BLaER1 treated with 17β-estradiol and CSF1 and Interleukin-3, amounts not matched to agents 10 nM and 100 nM (cell line): ENCODE data around the gene CNPY1.
A peak's percentile ranks its signal among the peaks of the same experiment; 100 is the strongest.

Experiments used
- H3K27ac ChIP-seq, 11 experiments: shearing (Covaris generic); formaldehyde crosslinking; 2 replicates each; pipeline ENCODE4 v1.8.1; 2022
- H3K27me3 ChIP-seq, 11 experiments: shearing (Covaris generic); formaldehyde crosslinking; 2 replicates each; pipeline ENCODE4 v1.8.1; 2022
- H3K36me3 ChIP-seq, 11 experiments: shearing (Covaris generic); formaldehyde crosslinking; 2 replicates each; pipeline ENCODE4 v1.8.1; 2022
- H3K4me1 ChIP-seq, 10 experiments: shearing (Covaris generic); formaldehyde crosslinking; 2 replicates each; pipeline ENCODE4 v1.8.1; 2022
- H3K4me2 ChIP-seq, 11 experiments: shearing (Covaris generic); formaldehyde crosslinking; 2 replicates each; pipeline ENCODE4 v1.8.1; 2022
- H3K4me3 ChIP-seq, 10 experiments: shearing (Covaris generic); formaldehyde crosslinking; 2 replicates each; pipeline ENCODE4 v1.8.1; 2022
- H3K9ac ChIP-seq, 11 experiments: shearing (Covaris generic); formaldehyde crosslinking; 2 replicates each; pipeline ENCODE4 v1.8.1; 2022
- H3K9me3 ChIP-seq, 11 experiments: shearing (Covaris generic); formaldehyde crosslinking; replicated peaks in 1 of 11; 2 replicates each; pipeline ENCODE4 v1.8.1; 2022
- H4K20me1 ChIP-seq, 11 experiments: shearing (Covaris generic); formaldehyde crosslinking; 2 replicates each; pipeline ENCODE4 v1.8.1; 2022
- Cebpa-rat ChIP-seq, 11 experiments: shearing (Covaris generic); IDR thresholded peaks; 2 replicates each; pipeline ENCODE4 v1.8.1; 2022

Gene CNPY1

DNA sequence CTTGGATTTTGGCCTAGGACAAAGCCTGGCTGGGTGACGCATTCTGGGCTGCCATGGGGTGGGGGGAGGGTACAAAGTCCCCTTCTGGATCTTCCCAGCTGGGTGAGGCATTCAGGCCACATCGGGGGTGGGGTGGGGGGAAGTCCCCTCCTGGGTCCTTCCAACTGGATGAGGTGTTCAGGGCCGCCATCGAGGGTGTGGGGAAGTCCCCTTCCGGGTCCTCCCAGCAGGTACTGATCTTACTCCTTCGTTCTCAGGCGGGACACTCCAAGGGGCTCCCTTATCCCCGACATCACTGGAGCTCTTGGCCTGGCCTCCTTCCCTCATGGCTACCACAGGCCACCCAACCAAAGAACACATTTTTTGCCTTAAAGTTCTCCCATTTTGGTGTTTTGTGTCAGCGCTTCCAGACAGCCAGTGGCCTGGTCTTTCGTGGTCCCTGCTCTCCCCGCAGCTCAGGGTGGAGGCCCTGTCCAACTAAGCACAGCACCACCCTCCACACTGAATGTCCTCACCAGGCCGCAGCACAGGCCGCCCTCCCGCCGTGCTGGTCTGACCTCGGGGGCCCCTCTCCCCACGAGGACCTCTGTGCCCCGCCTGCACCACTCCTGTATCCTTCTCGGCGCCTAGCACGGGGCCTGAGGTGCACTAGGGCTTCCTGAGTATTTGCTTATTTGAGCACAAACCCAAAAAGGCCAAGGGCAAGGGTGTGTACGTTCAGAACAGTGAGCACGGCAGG lies 49.9 kb downstream of the CNPY1 start:
- H3K27me3 ChIP-seq: peaks cover 34 to 46% (median 38%) of the 10 kb centered on the region in 11 experiments
- peaks cover 8 to 16% (median 12%) of the 10 kb centered on the region in 10 experiments for H3K4me1 ChIP-seq
- peak overlapping the region in 1 of 11 experiments; percentile 31; a peak in 1 of 22 replicates for H3K4me2 ChIP-seq
- no peak for TF ChIP-seq Cebpa-rat (IDR thresholded peaks at IDR 0.05)
- no peaks in the 10 kb centered on the region for H3K36me3 ChIP-seq
- H4K20me1 ChIP-seq: peaks cover 0 to 5% (median 0%) of the 10 kb centered on the region in 11 experiments; a peak in 2 of 22 replicates
- H3K9ac ChIP-seq: no peak overlapping the region
- no peaks in the 10 kb centered on the region for H3K9me3 ChIP-seq
- H3K4me3 ChIP-seq: no peak overlapping the region
- no peak overlapping the region for H3K27ac ChIP-seq

DNA sequence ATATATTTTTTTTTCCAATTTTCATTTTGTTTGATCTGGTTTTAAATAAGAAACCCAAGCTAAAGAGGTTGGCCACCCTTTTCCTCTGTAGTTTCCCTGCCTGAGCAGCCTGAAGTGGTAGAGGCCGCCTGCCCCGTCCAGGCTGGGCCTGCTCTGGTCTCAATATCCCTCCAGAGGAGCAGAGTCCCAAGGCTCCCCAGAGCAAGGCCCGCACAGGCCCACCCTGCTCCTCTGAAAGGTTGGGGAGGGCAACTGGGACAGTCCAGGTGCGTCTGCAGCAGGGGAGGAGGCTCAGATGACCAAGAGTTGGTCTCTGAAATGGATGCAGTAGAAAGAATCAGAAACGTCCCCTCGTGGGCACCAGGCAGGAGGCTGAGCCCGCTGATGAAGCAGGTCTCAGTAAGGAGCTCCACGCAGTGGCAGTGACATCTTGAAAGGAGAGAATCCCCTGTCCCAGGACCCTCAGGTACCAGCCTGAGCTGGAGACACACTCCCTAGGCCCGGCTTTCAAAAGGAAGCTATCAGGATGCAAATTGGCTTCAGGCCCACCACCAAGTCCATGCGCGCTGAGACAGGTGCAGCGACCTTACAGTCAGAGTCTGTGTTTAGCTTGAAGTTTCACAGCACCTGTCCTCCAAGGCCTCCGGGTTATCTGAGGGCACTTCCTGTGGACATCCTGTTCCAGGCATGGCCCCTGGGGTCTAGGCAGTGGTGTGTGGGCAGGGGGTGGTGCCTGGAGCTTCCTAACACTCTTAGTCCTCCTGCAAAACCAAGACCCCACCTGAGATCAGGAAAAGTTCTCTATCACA lies 50.7 kb downstream of the CNPY1 start:
- Histone ChIP-seq H3K27ac (no peak overlapping the region), H4K20me1 (peaks cover 0 to 3% (median 0%) of the 10 kb centered on the region in 11 experiments; a peak in 2 of 22 replicates), H3K36me3 (no peaks in the 10 kb centered on the region), H3K4me1 (peaks cover 12 to 23% (median 20%) of the 10 kb centered on the region in 10 experiments), H3K9me3 (no peaks in the 10 kb centered on the region), H3K27me3 (peaks cover 26 to 38% (median 30%) of the 10 kb centered on the region in 11 experiments), H3K9ac (no peak overlapping the region), H3K4me2 (peak overlapping the region in 4 of 11 experiments; percentile 10 to 31 (median 21); a peak in 4 of 22 replicates), H3K4me3 (no peak overlapping the region)
- TF ChIP-seq Cebpa-rat (IDR thresholded peaks at IDR 0.05): no peak

DNA sequence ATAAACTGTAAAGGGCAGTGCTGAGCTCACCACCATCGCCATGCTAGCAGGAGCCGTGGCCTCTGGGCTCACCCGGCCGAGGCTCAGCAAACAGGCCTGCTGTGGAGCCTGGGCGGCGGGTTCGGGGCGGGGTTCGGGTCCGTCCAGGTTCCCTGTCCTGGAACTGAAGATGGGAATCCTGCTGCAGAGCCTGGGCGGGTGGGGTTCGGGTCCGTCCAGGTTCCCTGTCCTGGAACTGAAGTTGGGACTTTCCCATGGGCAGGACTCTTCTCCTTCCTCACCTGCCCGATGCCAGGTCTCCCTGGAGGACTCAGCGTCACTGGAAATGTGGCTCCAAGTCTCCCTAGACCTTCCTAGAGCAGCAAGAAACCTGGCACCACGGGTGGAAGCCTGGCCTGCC lies 51.8 kb downstream of the CNPY1 start:
- Histone ChIP-seq H3K9me3 (no peaks in the 10 kb centered on the region), H3K4me2 (no peak overlapping the region), H3K27me3 (peaks cover 15 to 27% (median 19%) of the 10 kb centered on the region in 11 experiments), H3K4me3 (no peak overlapping the region), H3K4me1 (peaks cover 23 to 34% (median 31%) of the 10 kb centered on the region in 10 experiments), H3K36me3 (no peaks in the 10 kb centered on the region), H4K20me1 (no peaks in the 10 kb centered on the region; a peak in 1 of 22 replicates), H3K9ac (no peak overlapping the region), H3K27ac (no peak overlapping the region)
- no peak for TF ChIP-seq Cebpa-rat (IDR thresholded peaks at IDR 0.05)

DNA sequence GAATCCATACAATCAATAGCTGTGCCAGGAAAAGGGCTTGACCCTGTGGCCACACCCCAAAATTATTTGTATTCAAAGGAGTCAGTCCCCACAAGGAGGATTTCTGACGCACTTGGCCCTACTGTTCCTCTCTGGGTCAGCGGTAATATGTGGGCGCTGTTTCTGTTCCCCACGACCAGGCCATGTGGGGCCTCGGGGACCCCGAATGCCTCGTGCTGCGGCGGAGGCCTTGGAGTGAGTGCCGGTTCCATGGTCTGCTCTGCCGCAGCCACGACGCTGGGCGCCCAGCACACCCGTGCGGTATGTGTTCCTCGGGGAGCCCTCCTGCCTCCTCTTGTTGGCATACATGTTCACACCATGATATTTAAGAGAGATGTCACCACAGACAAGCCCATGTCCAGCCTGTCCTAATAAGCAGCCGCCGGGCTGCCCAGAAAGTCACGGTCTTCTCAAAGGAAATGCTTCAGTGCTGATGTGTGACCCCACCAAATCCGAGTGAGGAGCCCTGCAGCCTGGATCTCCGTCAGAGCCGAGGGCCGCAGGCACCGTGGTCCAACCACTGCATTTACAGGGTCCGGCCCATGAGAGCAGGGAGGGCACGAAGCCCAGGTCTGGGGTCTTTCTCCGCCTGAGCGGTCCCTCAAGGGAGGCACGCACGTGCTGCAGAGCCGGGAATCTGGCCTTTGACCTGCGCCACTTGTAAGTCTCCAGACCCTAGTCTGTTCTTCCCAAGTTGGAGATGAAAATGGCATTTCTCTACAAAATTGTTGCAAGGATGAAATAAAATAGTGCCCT lies 52.4 kb downstream of the CNPY1 start:
- H3K4me1 ChIP-seq: peaks cover 29 to 40% (median 37%) of the 10 kb centered on the region in 10 experiments
- H3K9me3 ChIP-seq: no peaks in the 10 kb centered on the region
- no peak overlapping the region for H3K4me3 ChIP-seq
- no peak overlapping the region for H3K27ac ChIP-seq
- no peak overlapping the region for H3K9ac ChIP-seq
- H3K27me3 ChIP-seq: peaks cover 9 to 21% (median 13%) of the 10 kb centered on the region in 11 experiments
- H4K20me1 ChIP-seq: no peaks in the 10 kb centered on the region; a peak in 1 of 22 replicates
- H3K4me2 ChIP-seq: no peak overlapping the region
- TF ChIP-seq Cebpa-rat (IDR thresholded peaks at IDR 0.05): no peak
- H3K36me3 ChIP-seq: no peaks in the 10 kb centered on the region

DNA sequence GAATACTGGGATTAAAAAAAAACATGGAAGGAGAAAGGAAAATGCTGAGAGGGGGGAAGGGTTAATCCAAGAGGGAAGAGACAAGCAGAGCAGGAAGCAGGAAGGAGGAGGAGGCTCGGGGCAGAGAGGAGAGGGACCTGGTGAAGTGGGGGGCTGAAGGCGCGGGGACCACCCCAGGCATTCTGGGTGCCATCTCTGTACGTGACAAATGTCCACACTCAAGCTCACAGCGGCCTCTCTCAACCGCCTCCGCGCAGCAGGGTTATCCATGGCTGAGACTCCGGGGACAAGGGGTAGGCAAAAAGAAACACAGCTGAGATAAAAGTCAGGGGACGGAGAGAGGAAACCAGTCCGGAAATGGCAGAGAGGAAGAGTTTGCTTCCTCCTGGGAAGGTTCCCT lies 54.5 kb downstream of the CNPY1 start:
- Histone ChIP-seq H3K9me3 (no peaks in the 10 kb centered on the region), H3K4me2 (peak overlapping the region; percentile 84 to 99 (median 97)), H3K36me3 (no peaks in the 10 kb centered on the region), H3K4me1 (peaks cover 32 to 44% (median 41%) of the 10 kb centered on the region in 10 experiments), H3K27ac (peak overlapping the region; percentile 83 to 90 (median 88)), H4K20me1 (no peaks in the 10 kb centered on the region), H3K27me3 (no peaks in the 10 kb centered on the region; a peak in 1 of 22 replicates), H3K4me3 (peak overlapping the region; percentile 56 to 74 (median 62)), H3K9ac (peak overlapping the region; percentile 75 to 85 (median 81))
- no peak for TF ChIP-seq Cebpa-rat (IDR thresholded peaks at IDR 0.05)

- peak overlapping the region; percentile 56 to 74 (median 62) for H3K4me3 ChIP-seq
- no peak for TF ChIP-seq Cebpa-rat (IDR thresholded peaks at IDR 0.05)
- no peaks in the 10 kb centered on the region for H3K9me3 ChIP-seq
- H3K36me3 ChIP-seq: no peaks in the 10 kb centered on the region
- H4K20me1 ChIP-seq: no peaks in the 10 kb centered on the region
- peak overlapping the region; percentile 83 to 90 (median 88) for H3K27ac ChIP-seq
- peak overlapping the region; percentile 84 to 99 (median 97) for H3K4me2 ChIP-seq
- H3K9ac ChIP-seq: peak overlapping the region; percentile 75 to 85 (median 81)
- H3K27me3 ChIP-seq: no peaks in the 10 kb centered on the region
- H3K4me1 ChIP-seq: peaks cover 32 to 44% (median 41%) of the 10 kb centered on the region in 10 experiments
Observed at GRCh38 chr7:155490697-155491628, 55.4 kb downstream of the CNPY1 start.

- Histone ChIP-seq H3K36me3 (no peaks in the 10 kb centered on the region), H3K4me3 (peak overlapping the region; percentile 56 to 74 (median 62)), H3K9ac (peak overlapping the region; percentile 75 to 85 (median 81); a peak in 21 of 22 replicates), H4K20me1 (no peaks in the 10 kb centered on the region), H3K27me3 (no peaks in the 10 kb centered on the region), H3K4me2 (peak overlapping the region; percentile 84 to 99 (median 97)), H3K27ac (peak overlapping the region; percentile 83 to 90 (median 88); a peak in 20 of 22 replicates), H3K4me1 (peaks cover 32 to 44% (median 38%) of the 10 kb centered on the region in 10 experiments), H3K9me3 (no peaks in the 10 kb centered on the region)
- no peak for TF ChIP-seq Cebpa-rat (IDR thresholded peaks at IDR 0.05)
Observed at GRCh38 chr7:155489862-155490696, 56.3 kb downstream of the CNPY1 start.
